Duodenal mucosa (tissue), 2 donors: ENCODE data around the gene BRI3BP.
"Not testable (repeated sequence)": the region's sequence is repeated elsewhere in the genome, so short reads cannot be mapped to it uniquely, and the experiment has no call there.

Experiments
- H3K27ac ChIP-seq: one replicate; pipeline ENCODE4 v1.7.0; 2013; ENCODE audit warnings: low read depth, low read length
- H3K27me3 ChIP-seq, 2 donors: one replicate each; pipeline ENCODE4 v1.7.0; 2013; ENCODE audit warnings: low read length in 2 of 2, control low read depth in 1 of 2; ENCODE audit not compliant: insufficient read depth in 2 of 2, control insufficient read depth in 1 of 2
- H3K36me3 ChIP-seq, 2 donors: one replicate each; pipeline ENCODE4 v1.7.0; 2013; ENCODE audit warnings: low read length in 2 of 2, control low read depth in 1 of 2; ENCODE audit not compliant: insufficient read depth in 2 of 2, control insufficient read depth in 1 of 2
- H3K4me1 ChIP-seq, 2 donors: one replicate each; pipeline ENCODE4 v1.7.0; 2013; ENCODE audit warnings: low read length in 2 of 2, control low read depth in 1 of 2; ENCODE audit not compliant: insufficient read depth in 2 of 2, control insufficient read depth in 1 of 2
- H3K4me3 ChIP-seq, 2 donors: one replicate each; pipeline ENCODE4 v1.7.0; 2013; ENCODE audit warnings: low read length in 2 of 2, low read depth in 1 of 2
- H3K9ac ChIP-seq, 2 donors: one replicate each; pipeline ENCODE4 v1.7.0; 2013; ENCODE audit warnings: low read length in 2 of 2, low read depth in 1 of 2
- H3K9me3 ChIP-seq, 2 donors: one replicate each; pipeline ENCODE4 v1.7.0; 2013; ENCODE audit warnings: low read length in 2 of 2, control low read depth in 1 of 2; ENCODE audit not compliant: control insufficient read depth in 1 of 2

The BRI3BP gene

GRCh38 chr12:124972211-124972610 lies 21.2 kb upstream of the BRI3BP start:
- no peaks in the 10 kb centered on the region for H3K9me3 ChIP-seq
- peaks cover 26 to 78% of the 10 kb centered on the region in 2 donors for H3K36me3 ChIP-seq
- H3K4me1 ChIP-seq = no peaks in the 10 kb centered on the region
- no peak overlapping the region for H3K9ac ChIP-seq
- no peak overlapping the region for H3K27ac ChIP-seq
- no peaks in the 10 kb centered on the region for H3K27me3 ChIP-seq
- H3K4me3 ChIP-seq = no peak overlapping the region

- peaks cover 20 to 75% of the 10 kb centered on the region in 2 donors for H3K36me3 ChIP-seq
- H3K27me3 ChIP-seq = no peaks in the 10 kb centered on the region
- no peak overlapping the region for H3K9ac ChIP-seq
- no peak overlapping the region for H3K4me3 ChIP-seq
- H3K9me3 ChIP-seq = no peaks in the 10 kb centered on the region
- H3K4me1 ChIP-seq = no peaks in the 10 kb centered on the region
- H3K27ac ChIP-seq = no peak overlapping the region
Measured at GRCh38 chr12:124975276-124975675, 18.2 kb upstream of the BRI3BP start.

GRCh38 chr12:124976999-124977398 lies 16.4 kb upstream of the BRI3BP start:
- peaks cover 28 to 72% of the 10 kb centered on the region in 2 donors for H3K36me3 ChIP-seq
- H3K27me3 ChIP-seq = no peaks in the 10 kb centered on the region
- no peak overlapping the region for H3K27ac ChIP-seq
- no peaks in the 10 kb centered on the region for H3K9me3 ChIP-seq
- no peak overlapping the region for H3K4me3 ChIP-seq
- no peak overlapping the region for H3K9ac ChIP-seq
- H3K4me1 ChIP-seq = no peaks in the 10 kb centered on the region

GRCh38 chr12:124979568-124979967 lies 13.9 kb upstream of the BRI3BP start:
- Histone ChIP-seq H3K4me3 (no peak overlapping the region), H3K36me3 (peaks cover 32 to 74% of the 10 kb centered on the region in 2 donors), H3K9ac (no peak overlapping the region), H3K9me3 (no peaks in the 10 kb centered on the region), H3K27ac (no peak overlapping the region), H3K4me1 (no peaks in the 10 kb centered on the region), H3K27me3 (no peaks in the 10 kb centered on the region)

- no peak overlapping the region for H3K9ac ChIP-seq
Measured at GRCh38 chr12:124980098-124980892, 13.2 kb upstream of the BRI3BP start.

GRCh38 chr12:124986876-124987275 lies 6.6 kb upstream of the BRI3BP start:
- not testable (repeated sequence) for H3K27me3 ChIP-seq, H3K9me3 ChIP-seq, H3K27ac ChIP-seq, H3K9ac ChIP-seq, H3K4me3 ChIP-seq
- Histone ChIP-seq H3K4me1 (peaks cover 11 to 13% of the 10 kb centered on the region in 2 donors), H3K36me3 (peaks cover 10 to 30% of the 10 kb centered on the region in 2 donors)

More at GRCh38 chr12:124980098-124980892, 13.2 kb upstream of the BRI3BP start:
- no peaks in the 10 kb centered on the region for H3K4me1 ChIP-seq
- no peaks in the 10 kb centered on the region for H3K27me3 ChIP-seq
- no peaks in the 10 kb centered on the region for H3K9me3 ChIP-seq
- H3K27ac ChIP-seq = no peak overlapping the region
- no peak overlapping the region for H3K4me3 ChIP-seq
- peaks cover 36 to 77% of the 10 kb centered on the region in 2 donors for H3K36me3 ChIP-seq

GRCh38 chr12:124992874-124993625 lies 395 bp upstream of the BRI3BP start:
- H3K27ac ChIP-seq = peak overlapping the region; percentile 46
- H3K36me3 ChIP-seq = no peaks in the 10 kb centered on the region
- no peaks in the 10 kb centered on the region for H3K9me3 ChIP-seq
- H3K4me1 ChIP-seq = peaks cover 20 to 34% of the 10 kb centered on the region in 2 donors
- H3K4me3 ChIP-seq = peak overlapping the region; percentile 75 to 77
- no peaks in the 10 kb centered on the region for H3K27me3 ChIP-seq
- H3K9ac ChIP-seq = peak overlapping the region; percentile 52 to 66

GRCh38 chr12:124994437-124994975 lies 1.1 kb downstream of the BRI3BP start:
- Histone ChIP-seq H3K9me3 (no peaks in the 10 kb centered on the region), H3K4me1 (peaks cover 15 to 29% of the 10 kb centered on the region in 2 donors), H3K4me3 (peak overlapping the region; percentile 91 to 95), H3K36me3 (no peaks in the 10 kb centered on the region), H3K9ac (peak overlapping the region; percentile 61 to 63), H3K27ac (peak overlapping the region; percentile 56), H3K27me3 (no peaks in the 10 kb centered on the region)

GRCh38 chr12:124995200-124995961 lies 1.9 kb downstream of the BRI3BP start:
- no peaks in the 10 kb centered on the region for H3K9me3 ChIP-seq
- peak overlapping the region; percentile 61 to 63 for H3K9ac ChIP-seq
- H3K4me1 ChIP-seq = peaks cover 15 to 29% of the 10 kb centered on the region in 2 donors
- H3K27me3 ChIP-seq = no peaks in the 10 kb centered on the region
- H3K4me3 ChIP-seq = peak overlapping the region; percentile 91 to 95
- no peaks in the 10 kb centered on the region for H3K36me3 ChIP-seq
- H3K27ac ChIP-seq = no peak overlapping the region
